ENCODE data around the gene DPP3.
"Not testable (repeated sequence)": the region's sequence is repeated elsewhere in the genome, so short reads cannot be mapped to it uniquely, and the experiment has no call there.

The DPP3 gene

GRCh38 chr11:66543263-66544107 is 63.3 kb downstream of the DPP3 start:
- DNase-seq (ENCODE audit: low read depth), result peak; percentile 43
- H3K4me3 ChIP-seq (ENCODE audit: control insufficient read depth, low read depth, low read length), result no peak overlapping the region
- TF ChIP-seq, protein P1, sequence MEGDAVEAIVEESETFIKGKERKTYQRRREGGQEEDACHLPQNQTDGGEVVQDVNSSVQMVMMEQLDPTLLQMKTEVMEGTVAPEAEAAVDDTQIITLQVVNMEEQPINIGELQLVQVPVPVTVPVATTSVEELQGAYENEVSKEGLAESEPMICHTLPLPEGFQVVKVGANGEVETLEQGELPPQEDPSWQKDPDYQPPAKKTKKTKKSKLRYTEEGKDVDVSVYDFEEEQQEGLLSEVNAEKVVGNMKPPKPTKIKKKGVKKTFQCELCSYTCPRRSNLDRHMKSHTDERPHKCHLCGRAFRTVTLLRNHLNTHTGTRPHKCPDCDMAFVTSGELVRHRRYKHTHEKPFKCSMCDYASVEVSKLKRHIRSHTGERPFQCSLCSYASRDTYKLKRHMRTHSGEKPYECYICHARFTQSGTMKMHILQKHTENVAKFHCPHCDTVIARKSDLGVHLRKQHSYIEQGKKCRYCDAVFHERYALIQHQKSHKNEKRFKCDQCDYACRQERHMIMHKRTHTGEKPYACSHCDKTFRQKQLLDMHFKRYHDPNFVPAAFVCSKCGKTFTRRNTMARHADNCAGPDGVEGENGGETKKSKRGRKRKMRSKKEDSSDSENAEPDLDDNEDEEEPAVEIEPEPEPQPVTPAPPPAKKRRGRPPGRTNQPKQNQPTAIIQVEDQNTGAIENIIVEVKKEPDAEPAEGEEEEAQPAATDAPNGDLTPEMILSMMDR (conservative IDR thresholded peaks at IDR 0.05; ENCODE audit: control insufficient read depth, insufficient read depth, low read depth, low read length), result peak; percentile 39

- H3K4me3 ChIP-seq (ENCODE audit: control insufficient read depth, low read depth, low read length), result peak overlapping the region; percentile 68
- DNase-seq (ENCODE audit: low read depth), result not testable (repeated sequence)
These were observed 64.7 kb downstream of the DPP3 start for GRCh38 chr11:66544952-66545351.

GRCh38 chr11:66545701-66546367 is 65.6 kb downstream of the DPP3 start, which contains the start of gene ZDHHC24:
Gene ZDHHC24 (minus strand): TSS chr11:66546048. CDS start chr11:66546003, 45 bp downstream.
- H3K4me3 ChIP-seq (ENCODE audit: control insufficient read depth, low read depth, low read length), result peak within 1 kb of the TSS; percentile 68
- DNase-seq (ENCODE audit: low read depth), result peak; percentile 95
- TF ChIP-seq, protein P1 (conservative IDR thresholded peaks at IDR 0.05; ENCODE audit: control insufficient read depth, insufficient read depth, low read depth, low read length), result no peak

GRCh38 chr11:66546368-66546965 is 66.2 kb downstream of the DPP3 start, which contains the start of gene ACTN3:
Gene ACTN3 (plus strand): TSS chr11:66546903. CDS start chr11:66546938, 35 bp downstream.
- peak within 1 kb of the TSS; percentile 68 for H3K4me3 ChIP-seq (ENCODE audit: control insufficient read depth, low read depth, low read length)
- peak; percentile 33 for DNase-seq (ENCODE audit: low read depth)
- TF ChIP-seq, protein P1 (conservative IDR thresholded peaks at IDR 0.05; ENCODE audit: control insufficient read depth, insufficient read depth, low read depth, low read length), result no peak

- DNase-seq (ENCODE audit: low read depth), result no peak
- TF ChIP-seq, protein P1 (conservative IDR thresholded peaks at IDR 0.05; ENCODE audit: control insufficient read depth, insufficient read depth, low read depth, low read length), result no peak
- peak overlapping the region; percentile 68 for H3K4me3 ChIP-seq (ENCODE audit: control insufficient read depth, low read depth, low read length)
These were observed 66.9 kb downstream of the DPP3 start for GRCh38 chr11:66546966-66547661.

GRCh38 chr11:66547662-66548009 is 67.4 kb downstream of the DPP3 start:
- TF ChIP-seq, protein P1 (conservative IDR thresholded peaks at IDR 0.05; ENCODE audit: control insufficient read depth, insufficient read depth, low read depth, low read length), result no peak
- DNase-seq (ENCODE audit: low read depth), result no peak
- H3K4me3 ChIP-seq (ENCODE audit: control insufficient read depth, low read depth, low read length), result no peak overlapping the region

Data from fibroblast of mammary gland (primary cell).